RWPE2 (cell line): ENCODE measurements around the gene TMEM63B.
A peak's percentile ranks its signal among the peaks of the same experiment; 100 is the strongest.

Source experiments
- ATAC-seq: fragments of 200-7000 bp; cut with Tn5 transposase; 3 replicates; pipeline ENCODE4 v1.9.1; 2021; ENCODE audit warnings: low read depth
- DNase-seq: peaks from one replicate; pipeline ENCODE4 v3.0.0-alpha.2; 2020; ENCODE audit warnings: low spot score
- H3K27ac ChIP-seq: fragments of 450-650 bp; 2 replicates; pipeline ENCODE4 v1.5.1; 2017; ENCODE audit warnings: mild to moderate bottlenecking; ENCODE audit not compliant: poor library complexity, severe bottlenecking
- H3K27me3 ChIP-seq: fragments of 250-450 bp; sonication (Bioruptor Pico); 2 replicates; pipeline ENCODE4 v1.5.1; 2021; ENCODE audit warnings: mild to moderate bottlenecking, moderate library complexity; ENCODE audit not compliant: insufficient read depth, poor library complexity, severe bottlenecking
- H3K36me3 ChIP-seq: fragments of 250-450 bp; sonication (Bioruptor Pico); 2 replicates; pipeline ENCODE4 v1.5.1; 2020; ENCODE audit warnings: low read depth, mild to moderate bottlenecking, moderate library complexity
- H3K4me1 ChIP-seq: fragments of 250-450 bp; sonication (Bioruptor Pico); 2 replicates; pipeline ENCODE4 v1.5.1; 2021; ENCODE audit warnings: mild to moderate bottlenecking, moderate library complexity; ENCODE audit not compliant: insufficient read depth, poor library complexity, severe bottlenecking
- H3K4me3 ChIP-seq: fragments of 250-450 bp; sonication (Bioruptor Pico); 2 replicates; pipeline ENCODE4 v1.5.1; 2021; ENCODE audit warnings: mild to moderate bottlenecking, moderate library complexity; ENCODE audit not compliant: severe bottlenecking
- H3K9me3 ChIP-seq: fragments of 250-450 bp; sonication (Bioruptor Pico); 2 replicates; pipeline ENCODE4 v1.5.1; 2021; ENCODE audit warnings: mild to moderate bottlenecking, moderate library complexity; ENCODE audit not compliant: severe bottlenecking
- TF ChIP-seq, protein P1 (sequence below): fragments of 450-650 bp; IDR thresholded peaks from one replicate; pipeline ENCODE4 v1.5.1; 2017; ENCODE audit warnings: mild to moderate bottlenecking, moderate library complexity; ENCODE audit not compliant: poor library complexity, severe bottlenecking

TMEM63B gene

DNA sequence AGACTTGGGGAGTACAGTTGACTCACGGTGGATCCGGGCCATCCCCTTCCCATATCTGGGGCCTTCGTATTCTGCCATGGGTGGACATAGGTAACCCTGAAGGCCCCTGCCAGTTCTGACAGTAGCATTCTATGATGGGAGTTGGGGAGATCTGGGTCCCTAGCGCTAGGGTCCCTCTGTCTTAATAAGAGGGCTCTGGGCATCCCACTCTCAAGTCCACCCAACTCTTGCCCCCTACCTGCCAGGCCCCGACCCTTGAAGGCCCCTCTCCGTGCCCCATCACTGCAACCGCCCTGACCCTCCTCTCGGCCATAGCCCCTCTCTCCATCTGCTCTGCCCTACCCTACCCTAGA lies 24.7 kb downstream of the TMEM63B start:
- ATAC-seq = no peak
- no peaks in the 10 kb centered on the region for H3K27me3 ChIP-seq
- no peaks in the 10 kb centered on the region for H3K9me3 ChIP-seq
- no peak overlapping the region for H3K27ac ChIP-seq
- TF ChIP-seq, protein P1, sequence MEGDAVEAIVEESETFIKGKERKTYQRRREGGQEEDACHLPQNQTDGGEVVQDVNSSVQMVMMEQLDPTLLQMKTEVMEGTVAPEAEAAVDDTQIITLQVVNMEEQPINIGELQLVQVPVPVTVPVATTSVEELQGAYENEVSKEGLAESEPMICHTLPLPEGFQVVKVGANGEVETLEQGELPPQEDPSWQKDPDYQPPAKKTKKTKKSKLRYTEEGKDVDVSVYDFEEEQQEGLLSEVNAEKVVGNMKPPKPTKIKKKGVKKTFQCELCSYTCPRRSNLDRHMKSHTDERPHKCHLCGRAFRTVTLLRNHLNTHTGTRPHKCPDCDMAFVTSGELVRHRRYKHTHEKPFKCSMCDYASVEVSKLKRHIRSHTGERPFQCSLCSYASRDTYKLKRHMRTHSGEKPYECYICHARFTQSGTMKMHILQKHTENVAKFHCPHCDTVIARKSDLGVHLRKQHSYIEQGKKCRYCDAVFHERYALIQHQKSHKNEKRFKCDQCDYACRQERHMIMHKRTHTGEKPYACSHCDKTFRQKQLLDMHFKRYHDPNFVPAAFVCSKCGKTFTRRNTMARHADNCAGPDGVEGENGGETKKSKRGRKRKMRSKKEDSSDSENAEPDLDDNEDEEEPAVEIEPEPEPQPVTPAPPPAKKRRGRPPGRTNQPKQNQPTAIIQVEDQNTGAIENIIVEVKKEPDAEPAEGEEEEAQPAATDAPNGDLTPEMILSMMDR = peak; percentile 75
- no peak overlapping the region for H3K4me3 ChIP-seq
- H3K36me3 ChIP-seq = peaks cover 8% of the 10 kb centered on the region; the same call in 1 of the 2 replicates
- no peaks in the 10 kb centered on the region for H3K4me1 ChIP-seq
- DNase-seq = no peak

DNA sequence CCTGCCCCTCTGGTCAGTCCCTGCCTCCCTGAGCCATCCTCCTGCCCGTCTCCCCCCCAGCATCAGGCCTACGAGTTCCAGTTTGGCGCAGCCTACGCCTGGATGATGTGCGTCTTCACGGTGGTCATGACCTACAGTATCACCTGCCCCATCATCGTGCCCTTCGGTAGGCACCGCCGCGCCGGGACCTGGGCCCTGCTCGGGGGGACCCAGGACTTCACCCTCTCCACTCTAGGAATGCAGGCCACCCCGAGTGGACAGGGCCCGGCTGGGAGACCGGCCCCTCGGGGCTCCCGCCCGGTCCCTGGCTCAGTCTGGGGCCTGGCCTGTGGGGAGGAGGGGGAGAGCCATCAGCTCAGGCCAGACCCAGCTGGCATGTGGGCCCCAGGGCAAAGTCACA lies 25.2 kb downstream of the TMEM63B start:
- DNase-seq = no peak
- no peaks in the 10 kb centered on the region for H3K27me3 ChIP-seq
- no peak overlapping the region for H3K27ac ChIP-seq
- H3K4me1 ChIP-seq = no peaks in the 10 kb centered on the region
- TF ChIP-seq, protein P1 = no peak
- peaks cover 6% of the 10 kb centered on the region; the same call in 1 of the 2 replicates for H3K36me3 ChIP-seq
- H3K4me3 ChIP-seq = no peak overlapping the region
- ATAC-seq = no peak
- H3K9me3 ChIP-seq = no peaks in the 10 kb centered on the region

DNA sequence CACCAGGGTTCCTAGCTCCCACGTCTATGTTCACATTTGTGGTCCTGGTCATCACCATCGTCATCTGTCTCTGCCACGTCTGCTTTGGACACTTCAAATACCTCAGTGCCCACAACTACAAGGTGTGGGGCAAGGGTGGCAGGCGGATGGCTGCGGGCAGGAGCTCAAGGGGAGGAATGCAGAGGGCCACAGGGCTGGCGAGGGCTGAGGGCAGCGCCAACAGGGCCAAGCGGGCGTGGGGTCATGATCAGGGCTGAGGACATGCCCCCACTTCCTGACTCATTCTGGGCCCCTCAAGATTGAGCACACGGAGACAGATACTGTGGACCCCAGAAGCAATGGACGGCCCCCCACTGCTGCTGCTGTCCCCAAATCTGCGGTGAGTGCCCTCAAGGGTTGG lies 26.7 kb downstream of the TMEM63B start:
- TF ChIP-seq, protein P1 = no peak
- no peak overlapping the region for H3K4me3 ChIP-seq
- H3K9me3 ChIP-seq = no peaks in the 10 kb centered on the region
- no peaks in the 10 kb centered on the region for H3K27me3 ChIP-seq
- no peak overlapping the region for H3K27ac ChIP-seq
- ATAC-seq (no peak), DNase-seq (no peak)
- peaks cover 5% of the 10 kb centered on the region; the same call in 1 of the 2 replicates for H3K36me3 ChIP-seq
- no peaks in the 10 kb centered on the region for H3K4me1 ChIP-seq

DNA sequence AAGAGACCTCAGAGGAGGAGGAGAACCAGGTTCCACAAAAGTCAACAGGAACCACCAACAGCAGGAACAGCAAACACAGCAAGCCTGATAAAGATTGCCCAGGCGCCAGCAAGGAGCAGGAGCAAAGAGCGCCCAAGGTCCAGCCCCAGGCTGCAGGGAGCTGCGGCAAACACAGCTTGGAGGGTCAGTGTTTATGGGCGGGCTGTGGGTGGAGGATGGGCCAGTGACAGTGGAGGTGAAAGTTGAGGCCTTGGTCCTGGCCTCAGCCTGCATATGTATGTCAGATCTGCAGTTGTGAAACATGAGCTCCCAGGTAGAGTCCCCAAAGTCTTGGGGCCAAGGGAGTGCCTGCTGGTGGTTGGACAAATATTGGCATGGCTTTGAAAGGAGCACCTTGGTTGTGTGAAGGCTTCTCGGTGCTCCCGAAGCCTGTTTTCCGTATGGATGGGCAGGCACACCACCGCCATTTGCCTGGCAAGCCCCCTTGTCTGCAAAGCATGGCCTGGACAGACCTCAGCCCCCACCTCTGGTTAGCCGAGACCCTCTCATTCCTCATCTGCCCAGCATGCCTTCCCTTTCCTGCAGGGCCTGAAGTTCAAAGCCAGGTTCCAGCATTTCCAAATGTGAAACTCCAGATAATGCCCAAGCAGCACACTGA lies 29.3 kb downstream of the TMEM63B start:
- no peak for DNase-seq
- TF ChIP-seq, protein P1 = no peak
- Histone ChIP-seq H3K27ac (no peak overlapping the region), H3K4me1 (peaks cover 3% of the 10 kb centered on the region), H3K9me3 (no peaks in the 10 kb centered on the region), H3K4me3 (no peak overlapping the region), H3K36me3 (peaks cover 5% of the 10 kb centered on the region; the same call in 1 of the 2 replicates), H3K27me3 (no peaks in the 10 kb centered on the region)
- no peak for ATAC-seq

DNA sequence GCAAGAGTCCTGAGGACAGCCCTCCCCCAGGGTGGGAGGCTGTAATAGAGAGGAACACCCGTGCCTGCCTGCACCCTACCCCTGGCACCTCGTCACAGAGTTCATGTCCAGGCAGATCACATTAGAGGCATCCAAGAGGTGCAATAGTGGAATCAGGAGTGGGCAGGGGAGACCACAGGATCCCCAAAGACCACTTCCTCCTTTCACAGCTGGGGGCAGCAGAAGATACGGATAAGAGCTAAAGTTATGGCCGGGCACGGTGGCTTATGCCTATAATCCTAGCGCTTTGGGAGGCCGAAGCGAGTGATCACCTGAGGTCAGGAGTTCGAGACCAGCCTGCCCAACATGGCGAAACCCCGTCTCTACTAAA lies 29.8 kb downstream of the TMEM63B start:
- no peak overlapping the region for H3K27ac ChIP-seq
- no peak for ATAC-seq
- no peaks in the 10 kb centered on the region for H3K9me3 ChIP-seq
- no peaks in the 10 kb centered on the region for H3K27me3 ChIP-seq
- H3K36me3 ChIP-seq = peaks cover 5% of the 10 kb centered on the region; the same call in 1 of the 2 replicates
- H3K4me3 ChIP-seq = no peak overlapping the region
- H3K4me1 ChIP-seq = peaks cover 3% of the 10 kb centered on the region
- no peak for DNase-seq
- TF ChIP-seq, protein P1 = no peak
